ENCODE measurements around the gene CYTH2.

- TF ChIP-seq, protein P1, sequence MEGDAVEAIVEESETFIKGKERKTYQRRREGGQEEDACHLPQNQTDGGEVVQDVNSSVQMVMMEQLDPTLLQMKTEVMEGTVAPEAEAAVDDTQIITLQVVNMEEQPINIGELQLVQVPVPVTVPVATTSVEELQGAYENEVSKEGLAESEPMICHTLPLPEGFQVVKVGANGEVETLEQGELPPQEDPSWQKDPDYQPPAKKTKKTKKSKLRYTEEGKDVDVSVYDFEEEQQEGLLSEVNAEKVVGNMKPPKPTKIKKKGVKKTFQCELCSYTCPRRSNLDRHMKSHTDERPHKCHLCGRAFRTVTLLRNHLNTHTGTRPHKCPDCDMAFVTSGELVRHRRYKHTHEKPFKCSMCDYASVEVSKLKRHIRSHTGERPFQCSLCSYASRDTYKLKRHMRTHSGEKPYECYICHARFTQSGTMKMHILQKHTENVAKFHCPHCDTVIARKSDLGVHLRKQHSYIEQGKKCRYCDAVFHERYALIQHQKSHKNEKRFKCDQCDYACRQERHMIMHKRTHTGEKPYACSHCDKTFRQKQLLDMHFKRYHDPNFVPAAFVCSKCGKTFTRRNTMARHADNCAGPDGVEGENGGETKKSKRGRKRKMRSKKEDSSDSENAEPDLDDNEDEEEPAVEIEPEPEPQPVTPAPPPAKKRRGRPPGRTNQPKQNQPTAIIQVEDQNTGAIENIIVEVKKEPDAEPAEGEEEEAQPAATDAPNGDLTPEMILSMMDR (IDR thresholded peaks at IDR 0.05) = no peak
- TF ChIP-seq, protein P2, sequence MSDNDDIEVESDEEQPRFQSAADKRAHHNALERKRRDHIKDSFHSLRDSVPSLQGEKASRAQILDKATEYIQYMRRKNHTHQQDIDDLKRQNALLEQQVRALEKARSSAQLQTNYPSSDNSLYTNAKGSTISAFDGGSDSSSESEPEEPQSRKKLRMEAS (CRISPR knock-in tag; IDR thresholded peaks at IDR 0.05) = no peak
- TF ChIP-seq CBFB (CRISPR knock-in tag; IDR thresholded peaks at IDR 0.05; ENCODE audit: low read depth) (no peak), ZNF232 (CRISPR knock-in tag; IDR thresholded peaks at IDR 0.05) (no peak)
- TF ChIP-seq, protein P3, sequence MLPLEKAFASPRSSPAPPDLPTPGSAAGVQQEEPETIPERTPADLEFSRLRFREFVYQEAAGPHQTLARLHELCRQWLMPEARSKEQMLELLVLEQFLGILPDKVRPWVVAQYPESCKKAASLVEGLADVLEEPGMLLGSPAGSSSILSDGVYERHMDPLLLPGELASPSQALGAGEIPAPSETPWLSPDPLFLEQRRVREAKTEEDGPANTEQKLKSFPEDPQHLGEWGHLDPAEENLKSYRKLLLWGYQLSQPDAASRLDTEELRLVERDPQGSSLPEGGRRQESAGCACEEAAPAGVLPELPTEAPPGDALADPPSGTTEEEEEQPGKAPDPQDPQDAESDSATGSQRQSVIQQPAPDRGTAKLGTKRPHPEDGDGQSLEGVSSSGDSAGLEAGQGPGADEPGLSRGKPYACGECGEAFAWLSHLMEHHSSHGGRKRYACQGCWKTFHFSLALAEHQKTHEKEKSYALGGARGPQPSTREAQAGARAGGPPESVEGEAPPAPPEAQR (CRISPR knock-in tag; IDR thresholded peaks at IDR 0.05) = no peak
These were observed 24.3 kb upstream of the CYTH2 start for GRCh38 chr19:48444936-48445200.

Measured in WTC11 (cell line).